DOHH2 (cell line): ENCODE measurements around the gene MYH7B.

Source experiments
- H3F3A ChIP-seq: fragments of 200-600 bp; sonication (generic), shearing (Covaris generic); 2 replicates; pipeline ENCODE4 v1.6.0; 2016; ENCODE audit warnings: antibody characterized with exemption, mild to moderate bottlenecking; ENCODE audit not compliant: control insufficient read depth, insufficient read depth
- H3K27ac ChIP-seq: fragments of 200-600 bp; sonication (generic); 2 replicates; pipeline ENCODE4 v1.5.1; 2014; ENCODE audit warnings: low read depth, mild to moderate bottlenecking, low read length, moderate library complexity
- H3K27me3 ChIP-seq: fragments of 200-600 bp; sonication (generic); 2 replicates; pipeline ENCODE4 v1.6.1; 2014; ENCODE audit warnings: mild to moderate bottlenecking, low read length, mixed read lengths; ENCODE audit not compliant: control insufficient read depth
- H3K36me3 ChIP-seq: fragments of 200-600 bp; sonication (generic); 2 replicates; pipeline ENCODE4 v1.6.1; 2014; ENCODE audit warnings: mild to moderate bottlenecking, low read length, moderate library complexity, mixed read lengths; ENCODE audit not compliant: control insufficient read depth
- H3K4me1 ChIP-seq: fragments of 200-600 bp; sonication (generic); 2 replicates; pipeline ENCODE4 v1.6.1; 2014; ENCODE audit warnings: mild to moderate bottlenecking, low read length, mixed read lengths; ENCODE audit not compliant: control insufficient read depth
- H3K4me2 ChIP-seq: fragments of 200-600 bp; sonication (generic); 2 replicates; pipeline ENCODE4 v1.6.0; 2014; ENCODE audit warnings: mild to moderate bottlenecking, low read length, moderate library complexity
- H3K4me3 ChIP-seq: fragments of 200-600 bp; sonication (generic); 2 replicates; pipeline ENCODE4 v1.5.1; 2014; ENCODE audit warnings: mild to moderate bottlenecking, low read length, mixed read lengths
- H3K79me2 ChIP-seq: fragments of 200-600 bp; sonication (generic); 2 replicates; pipeline ENCODE4 v1.6.1; 2014; ENCODE audit warnings: mild to moderate bottlenecking, low read length, mixed read lengths; ENCODE audit not compliant: control insufficient read depth
- H3K9me2 ChIP-seq: fragments of 200-600 bp; sonication (generic); replicated peaks from 2 replicates; pipeline ENCODE4 v1.6.1; 2014; ENCODE audit warnings: mild to moderate bottlenecking, low read length, mixed read lengths; ENCODE audit not compliant: control insufficient read depth
- H3K9me3 ChIP-seq: fragments of 200-600 bp; sonication (generic); 2 replicates; pipeline ENCODE4 v1.6.1; 2014; ENCODE audit warnings: antibody characterized with exemption, low read length, mixed read lengths; ENCODE audit not compliant: control insufficient read depth, insufficient read depth
- H4K20me1 ChIP-seq: fragments of 200-600 bp; sonication (generic); 2 replicates; pipeline ENCODE4 v1.6.0; 2014; ENCODE audit warnings: low read depth, mild to moderate bottlenecking, antibody characterized with exemption, low read length, moderate library complexity; ENCODE audit not compliant: control insufficient read depth, insufficient read depth
- EZH2phosphoT487 ChIP-seq: fragments of 200-600 bp; sonication (generic); IDR thresholded peaks from 2 replicates; pipeline ENCODE4 v1.6.1; 2017; ENCODE audit warnings: borderline replicate concordance, mild to moderate bottlenecking, antibody characterized with exemption, low read length, moderate library complexity, mixed read lengths
- TF ChIP-seq, protein P1 (sequence below): fragments of 200-600 bp; sonication (generic); IDR thresholded peaks from one replicate; pipeline ENCODE4 v1.5.1; 2014; ENCODE audit warnings: antibody characterized with exemption, mild to moderate bottlenecking, low read depth, low read length; ENCODE audit not compliant: poor library complexity, severe bottlenecking

Gene MYH7B

DNA sequence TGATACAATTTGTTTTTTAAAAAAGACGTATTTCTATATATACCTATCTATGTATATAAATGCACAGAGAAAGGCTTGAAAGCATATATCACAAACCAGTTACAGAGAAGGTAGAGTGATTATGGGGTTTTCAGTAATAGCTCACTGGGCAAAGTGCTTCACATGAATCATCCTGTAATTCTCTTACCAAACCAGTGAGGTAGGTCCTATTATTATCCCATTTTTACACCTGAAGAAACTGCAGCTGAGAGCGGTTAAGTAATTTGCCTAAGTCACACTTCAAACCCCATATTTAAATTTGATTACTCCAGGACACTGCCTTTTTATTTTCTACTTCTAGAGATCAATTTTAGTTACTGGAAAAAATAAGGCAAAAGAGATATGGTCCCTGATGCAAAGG lies 4.4 kb upstream of the MYH7B start:
- H4K20me1 ChIP-seq, result no peaks in the 10 kb centered on the region
- no peaks in the 10 kb centered on the region for H3K9me3 ChIP-seq
- TF ChIP-seq EZH2phosphoT487, result no peak
- TF ChIP-seq, protein P1, sequence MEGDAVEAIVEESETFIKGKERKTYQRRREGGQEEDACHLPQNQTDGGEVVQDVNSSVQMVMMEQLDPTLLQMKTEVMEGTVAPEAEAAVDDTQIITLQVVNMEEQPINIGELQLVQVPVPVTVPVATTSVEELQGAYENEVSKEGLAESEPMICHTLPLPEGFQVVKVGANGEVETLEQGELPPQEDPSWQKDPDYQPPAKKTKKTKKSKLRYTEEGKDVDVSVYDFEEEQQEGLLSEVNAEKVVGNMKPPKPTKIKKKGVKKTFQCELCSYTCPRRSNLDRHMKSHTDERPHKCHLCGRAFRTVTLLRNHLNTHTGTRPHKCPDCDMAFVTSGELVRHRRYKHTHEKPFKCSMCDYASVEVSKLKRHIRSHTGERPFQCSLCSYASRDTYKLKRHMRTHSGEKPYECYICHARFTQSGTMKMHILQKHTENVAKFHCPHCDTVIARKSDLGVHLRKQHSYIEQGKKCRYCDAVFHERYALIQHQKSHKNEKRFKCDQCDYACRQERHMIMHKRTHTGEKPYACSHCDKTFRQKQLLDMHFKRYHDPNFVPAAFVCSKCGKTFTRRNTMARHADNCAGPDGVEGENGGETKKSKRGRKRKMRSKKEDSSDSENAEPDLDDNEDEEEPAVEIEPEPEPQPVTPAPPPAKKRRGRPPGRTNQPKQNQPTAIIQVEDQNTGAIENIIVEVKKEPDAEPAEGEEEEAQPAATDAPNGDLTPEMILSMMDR, result no peak
- H3K9me2 ChIP-seq, result no peaks in the 10 kb centered on the region
- no peaks in the 10 kb centered on the region for H3K27me3 ChIP-seq
- peaks cover 29% of the 10 kb centered on the region for H3K4me1 ChIP-seq
- H3K4me3 ChIP-seq, result peak overlapping the region; percentile 17
- no peaks in the 10 kb centered on the region for H3F3A ChIP-seq
- peaks cover 30% of the 10 kb centered on the region for H3K36me3 ChIP-seq
- H3K79me2 ChIP-seq, result peaks cover 10% of the 10 kb centered on the region
- H3K27ac ChIP-seq, result no peak overlapping the region
- peak overlapping the region; percentile 63 for H3K4me2 ChIP-seq

DNA sequence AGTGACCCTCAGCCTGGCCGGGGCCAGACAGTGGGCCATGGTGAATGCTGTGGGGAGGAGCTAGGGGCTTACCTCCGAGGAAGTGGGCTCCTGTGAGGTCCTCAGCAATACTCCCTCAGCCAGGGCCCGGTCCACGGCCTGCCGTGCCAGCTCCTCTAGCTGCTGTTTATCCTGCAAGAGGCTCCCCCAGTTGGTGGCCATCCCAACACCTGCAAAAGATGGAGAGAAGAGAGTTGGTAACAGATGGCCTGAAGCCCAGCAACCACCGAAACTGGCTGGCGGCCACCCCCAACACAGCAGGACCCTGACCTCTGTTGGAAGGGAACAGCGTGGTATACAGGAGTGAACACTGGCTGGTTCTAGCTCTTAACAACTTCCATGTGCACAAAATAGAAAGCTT lies 4.0 kb upstream of the MYH7B start:
- H3F3A ChIP-seq, result no peaks in the 10 kb centered on the region
- peak overlapping the region; percentile 63 for H3K4me2 ChIP-seq
- H3K9me2 ChIP-seq, result no peaks in the 10 kb centered on the region
- H3K27me3 ChIP-seq, result no peaks in the 10 kb centered on the region
- TF ChIP-seq, protein P1, result no peak
- TF ChIP-seq EZH2phosphoT487, result no peak
- peaks cover 26% of the 10 kb centered on the region for H3K36me3 ChIP-seq
- H3K4me3 ChIP-seq, result peak overlapping the region; percentile 17
- no peaks in the 10 kb centered on the region for H4K20me1 ChIP-seq
- peaks cover 10% of the 10 kb centered on the region for H3K79me2 ChIP-seq
- no peaks in the 10 kb centered on the region for H3K9me3 ChIP-seq
- peaks cover 31% of the 10 kb centered on the region for H3K4me1 ChIP-seq
- H3K27ac ChIP-seq, result no peak overlapping the region

DNA sequence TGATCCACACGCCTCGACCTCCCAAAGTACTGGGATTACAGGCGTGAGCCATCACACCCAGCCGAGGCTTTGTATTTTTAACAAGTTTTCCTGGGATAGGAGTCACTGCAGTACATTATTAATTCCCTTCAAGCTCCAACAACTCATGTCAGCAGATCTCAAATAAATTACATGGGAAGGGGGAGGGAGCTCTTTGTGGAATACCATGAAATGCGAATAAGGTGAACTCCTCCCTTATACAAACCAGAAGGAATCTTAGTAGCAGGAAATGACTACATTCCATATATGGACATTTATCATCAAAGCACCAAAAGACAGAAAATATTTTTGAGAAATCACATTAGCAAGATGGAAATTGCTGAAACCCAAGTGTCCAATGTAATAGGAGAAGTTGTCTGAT lies 3.0 kb upstream of the MYH7B start:
- no peaks in the 10 kb centered on the region for H3K9me2 ChIP-seq
- H3K79me2 ChIP-seq, result peaks cover 10% of the 10 kb centered on the region
- TF ChIP-seq EZH2phosphoT487, result no peak
- TF ChIP-seq, protein P1, result no peak
- H3K4me2 ChIP-seq, result no peak overlapping the region
- H4K20me1 ChIP-seq, result no peaks in the 10 kb centered on the region
- no peaks in the 10 kb centered on the region for H3K27me3 ChIP-seq
- no peak overlapping the region for H3K27ac ChIP-seq
- H3K9me3 ChIP-seq, result no peaks in the 10 kb centered on the region
- peaks cover 31% of the 10 kb centered on the region for H3K4me1 ChIP-seq
- peaks cover 25% of the 10 kb centered on the region for H3K36me3 ChIP-seq
- H3F3A ChIP-seq, result no peaks in the 10 kb centered on the region
- H3K4me3 ChIP-seq, result no peak overlapping the region
